ENCODE measurements around the gene L3MBTL4. TPM values are rescaled to one million over a fixed set of nuclear protein-coding genes. Genes with fewer than 3 reads are reported as not detected.

Gene L3MBTL4
- total RNA-seq, 1 donor, result 0.36 TPM

GRCh38 chr18:6155707-6156106 is 259.0 kb downstream of the L3MBTL4 start:
- H3K4me2 ChIP-seq (ENCODE audit: insufficient read depth, low read length), result no peak overlapping the region
- H3K4me1 ChIP-seq (ENCODE audit: insufficient read depth, low read length), result no peaks in the 10 kb centered on the region
- peaks cover 2% of the 10 kb centered on the region for H3K9me3 ChIP-seq (ENCODE audit: low read depth, low read length)
- H4K20me1 ChIP-seq (ENCODE audit: insufficient read depth, low read length), result no peaks in the 10 kb centered on the region
- no peak overlapping the region for H3K27ac ChIP-seq (ENCODE audit: low read depth, low read length)
- H2AFZ ChIP-seq (ENCODE audit: low read length), result no peak overlapping the region
- no peaks in the 10 kb centered on the region for H3K36me3 ChIP-seq (ENCODE audit: insufficient read depth, low read length)
- H3K4me3 ChIP-seq (ENCODE audit: insufficient read depth, low read length), result no peak overlapping the region
- no peaks in the 10 kb centered on the region for H3K79me2 ChIP-seq (ENCODE audit: insufficient read depth, low read length)
- TF ChIP-seq CTCF (IDR thresholded peaks at IDR 0.05; ENCODE audit: extremely low read depth, low read depth, low read length), result no peak
- DNase-seq (ENCODE audit: insufficient read length, low spot score, missing footprints), result no peak
- H3K27me3 ChIP-seq (ENCODE audit: insufficient read depth, low read length), result no peaks in the 10 kb centered on the region

GRCh38 chr18:6150430-6150829 is 264.3 kb downstream of the L3MBTL4 start:
- no peak for TF ChIP-seq CTCF (IDR thresholded peaks at IDR 0.05; ENCODE audit: extremely low read depth, low read depth, low read length)

GRCh38 chr18:6146307-6146661 is 268.4 kb downstream of the L3MBTL4 start:
- H3K4me3 ChIP-seq (ENCODE audit: insufficient read depth, low read length), result no peak overlapping the region
- H3K27me3 ChIP-seq (ENCODE audit: insufficient read depth, low read length), result no peaks in the 10 kb centered on the region
- no peak overlapping the region for H3K4me2 ChIP-seq (ENCODE audit: insufficient read depth, low read length)
- no peaks in the 10 kb centered on the region for H3K9me3 ChIP-seq (ENCODE audit: low read depth, low read length)
- no peaks in the 10 kb centered on the region for H4K20me1 ChIP-seq (ENCODE audit: insufficient read depth, low read length)
- DNase-seq (ENCODE audit: insufficient read length, low spot score, missing footprints), result no peak
- H3K4me1 ChIP-seq (ENCODE audit: insufficient read depth, low read length), result no peaks in the 10 kb centered on the region
- no peak for TF ChIP-seq CTCF (IDR thresholded peaks at IDR 0.05; ENCODE audit: extremely low read depth, low read depth, low read length)
- no peak overlapping the region for H3K27ac ChIP-seq (ENCODE audit: low read depth, low read length)
- H3K36me3 ChIP-seq (ENCODE audit: insufficient read depth, low read length), result no peaks in the 10 kb centered on the region
- H3K79me2 ChIP-seq (ENCODE audit: insufficient read depth, low read length), result no peaks in the 10 kb centered on the region
- H2AFZ ChIP-seq (ENCODE audit: low read length), result no peak overlapping the region

More at GRCh38 chr18:6150430-6150829, 264.3 kb downstream of the L3MBTL4 start:
- Histone ChIP-seq H3K79me2 (ENCODE audit: insufficient read depth, low read length) (no peaks in the 10 kb centered on the region), H3K4me1 (ENCODE audit: insufficient read depth, low read length) (no peaks in the 10 kb centered on the region), H3K4me3 (ENCODE audit: insufficient read depth, low read length) (no peak overlapping the region), H3K36me3 (ENCODE audit: insufficient read depth, low read length) (no peaks in the 10 kb centered on the region), H2AFZ (ENCODE audit: low read length) (no peak overlapping the region), H3K4me2 (ENCODE audit: insufficient read depth, low read length) (no peak overlapping the region), H4K20me1 (ENCODE audit: insufficient read depth, low read length) (no peaks in the 10 kb centered on the region), H3K9me3 (ENCODE audit: low read depth, low read length) (no peaks in the 10 kb centered on the region), H3K27me3 (ENCODE audit: insufficient read depth, low read length) (no peaks in the 10 kb centered on the region), H3K27ac (ENCODE audit: low read depth, low read length) (no peak overlapping the region)
- DNase-seq (ENCODE audit: insufficient read length, low spot score, missing footprints), result no peak

- H3K36me3 ChIP-seq (ENCODE audit: insufficient read depth, low read length), result no peaks in the 10 kb centered on the region
- no peak overlapping the region for H2AFZ ChIP-seq (ENCODE audit: low read length)
- DNase-seq (ENCODE audit: insufficient read length, low spot score, missing footprints), result no peak
- no peak overlapping the region for H3K4me2 ChIP-seq (ENCODE audit: insufficient read depth, low read length)
- no peaks in the 10 kb centered on the region for H3K79me2 ChIP-seq (ENCODE audit: insufficient read depth, low read length)
- no peaks in the 10 kb centered on the region for H3K9me3 ChIP-seq (ENCODE audit: low read depth, low read length)
- TF ChIP-seq CTCF (IDR thresholded peaks at IDR 0.05; ENCODE audit: extremely low read depth, low read depth, low read length), result no peak
- no peak overlapping the region for H3K4me3 ChIP-seq (ENCODE audit: insufficient read depth, low read length)
- no peak overlapping the region for H3K27ac ChIP-seq (ENCODE audit: low read depth, low read length)
- no peaks in the 10 kb centered on the region for H3K4me1 ChIP-seq (ENCODE audit: insufficient read depth, low read length)
- no peaks in the 10 kb centered on the region for H4K20me1 ChIP-seq (ENCODE audit: insufficient read depth, low read length)
- no peaks in the 10 kb centered on the region for H3K27me3 ChIP-seq (ENCODE audit: insufficient read depth, low read length)
Measured at GRCh38 chr18:6145645-6146306, 268.9 kb downstream of the L3MBTL4 start.

Measured in osteoblast (primary cell).